Neutrophil (primary cell): ENCODE data around the gene GOLT1A.

ENCODE experiments used
- H3K27ac ChIP-seq: fragments of 200-600 bp; sonication (generic); 2 replicates; pipeline ENCODE4 v1.5.1; 2016; ENCODE audit warnings: mild to moderate bottlenecking, moderate library complexity
- H3K27me3 ChIP-seq: fragments of 200-600 bp; sonication (generic); 2 replicates; pipeline ENCODE4 v1.6.0; 2016; ENCODE audit warnings: mild to moderate bottlenecking
- H3K36me3 ChIP-seq: fragments of 200-600 bp; sonication (generic); 2 replicates; pipeline ENCODE4 v1.5.1; 2017
- H3K4me1 ChIP-seq, 2 experiments: fragments of 200-600 bp in 1 of 2; sonication (generic) in 1 of 2; 1 replicate in 1 of 2; 2 replicates in 1 of 2; pipeline versions ENCODE4 v1.5.1 to v1.6.1; 2013 to 2016; ENCODE audit warnings: low read depth in 1 of 2, low read length in 1 of 2, mild to moderate bottlenecking in 1 of 2, moderate library complexity in 1 of 2; ENCODE audit not compliant: control insufficient read depth in 1 of 2, insufficient read depth in 1 of 2
- H3K4me3 ChIP-seq, 2 experiments: fragments of 200-600 bp in 1 of 2; sonication (generic) in 1 of 2; 1 replicate in 1 of 2; 2 replicates in 1 of 2; pipeline ENCODE4 v1.5.1; 2013 to 2016; ENCODE audit warnings: low read depth in 1 of 2, low read length in 1 of 2, mild to moderate bottlenecking in 1 of 2, moderate library complexity in 1 of 2
- H3K9me3 ChIP-seq: fragments of 200-600 bp; sonication (generic); 2 replicates; pipeline ENCODE4 v1.5.1; 2016
- TF ChIP-seq, protein P1 (sequence below): fragments of 200-600 bp; sonication (generic); IDR thresholded peaks from 2 replicates; pipeline ENCODE4 v1.5.1; 2016; ENCODE audit warnings: antibody characterized with exemption

Gene GOLT1A

DNA sequence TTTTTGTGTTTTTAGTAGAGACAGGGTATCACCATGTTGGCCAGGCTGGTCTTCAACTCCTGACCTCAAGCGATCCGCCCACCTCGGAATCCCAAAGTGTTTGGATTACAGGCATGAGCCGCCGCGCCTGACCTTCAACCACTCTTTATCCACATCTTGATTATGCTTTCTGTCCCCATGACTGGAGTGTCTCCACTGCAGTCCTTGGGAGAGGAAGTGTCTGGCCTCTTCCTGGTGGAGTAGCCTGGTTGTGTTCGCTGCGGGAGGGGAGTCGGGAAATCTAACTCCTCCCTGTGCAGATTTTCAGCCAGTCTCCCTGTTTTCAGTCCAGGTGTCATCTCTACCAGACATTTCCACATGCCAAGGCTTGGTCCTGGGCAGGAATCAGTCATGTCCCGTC lies 27.2 kb downstream of the GOLT1A start:
- H3K27me3 ChIP-seq, result peaks cover 68% of the 10 kb centered on the region
- no peaks in the 10 kb centered on the region for H3K36me3 ChIP-seq
- no peak overlapping the region for H3K27ac ChIP-seq
- H3K9me3 ChIP-seq, result no peaks in the 10 kb centered on the region
- peaks cover 6 to 15% of the 10 kb centered on the region in 2 experiments for H3K4me1 ChIP-seq
- H3K4me3 ChIP-seq, result no peak overlapping the region
- TF ChIP-seq, protein P1, sequence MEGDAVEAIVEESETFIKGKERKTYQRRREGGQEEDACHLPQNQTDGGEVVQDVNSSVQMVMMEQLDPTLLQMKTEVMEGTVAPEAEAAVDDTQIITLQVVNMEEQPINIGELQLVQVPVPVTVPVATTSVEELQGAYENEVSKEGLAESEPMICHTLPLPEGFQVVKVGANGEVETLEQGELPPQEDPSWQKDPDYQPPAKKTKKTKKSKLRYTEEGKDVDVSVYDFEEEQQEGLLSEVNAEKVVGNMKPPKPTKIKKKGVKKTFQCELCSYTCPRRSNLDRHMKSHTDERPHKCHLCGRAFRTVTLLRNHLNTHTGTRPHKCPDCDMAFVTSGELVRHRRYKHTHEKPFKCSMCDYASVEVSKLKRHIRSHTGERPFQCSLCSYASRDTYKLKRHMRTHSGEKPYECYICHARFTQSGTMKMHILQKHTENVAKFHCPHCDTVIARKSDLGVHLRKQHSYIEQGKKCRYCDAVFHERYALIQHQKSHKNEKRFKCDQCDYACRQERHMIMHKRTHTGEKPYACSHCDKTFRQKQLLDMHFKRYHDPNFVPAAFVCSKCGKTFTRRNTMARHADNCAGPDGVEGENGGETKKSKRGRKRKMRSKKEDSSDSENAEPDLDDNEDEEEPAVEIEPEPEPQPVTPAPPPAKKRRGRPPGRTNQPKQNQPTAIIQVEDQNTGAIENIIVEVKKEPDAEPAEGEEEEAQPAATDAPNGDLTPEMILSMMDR, result no peak

- TF ChIP-seq, protein P1, result no peak
- H3K36me3 ChIP-seq, result no peaks in the 10 kb centered on the region
Observed at GRCh38 chr1:204181116-204181515, 32.7 kb downstream of the GOLT1A start.

DNA sequence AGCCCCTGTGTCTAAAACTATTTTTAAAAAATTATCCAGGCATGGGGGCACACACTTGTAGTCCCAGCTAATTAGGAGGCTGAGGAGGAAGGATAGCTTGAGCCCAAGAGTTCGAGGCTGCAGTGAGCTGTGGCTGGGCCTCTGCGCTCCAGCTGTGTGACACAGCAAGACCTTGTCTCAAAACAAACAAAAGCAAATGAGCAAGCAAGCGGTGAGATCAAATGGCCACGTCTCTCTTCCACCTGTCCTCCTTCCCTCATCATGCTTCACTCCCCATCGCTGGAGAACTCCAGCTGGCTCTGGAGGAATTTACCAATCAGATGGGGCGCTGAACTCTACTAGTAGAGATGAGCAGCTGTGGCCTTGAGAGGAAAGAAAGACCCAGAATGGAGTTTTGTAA lies 33.7 kb downstream of the GOLT1A start:
- H3K27me3 ChIP-seq, result peaks cover 54% of the 10 kb centered on the region
- no peaks in the 10 kb centered on the region for H3K36me3 ChIP-seq
- H3K4me1 ChIP-seq, result no peaks in the 10 kb centered on the region
- H3K4me3 ChIP-seq, result no peak overlapping the region
- TF ChIP-seq, protein P1, result no peak
- no peak overlapping the region for H3K27ac ChIP-seq
- no peaks in the 10 kb centered on the region for H3K9me3 ChIP-seq

More at GRCh38 chr1:204181116-204181515, 32.7 kb downstream of the GOLT1A start:
- Histone ChIP-seq H3K27me3 (peaks cover 50% of the 10 kb centered on the region), H3K4me1 (no peaks in the 10 kb centered on the region), H3K4me3 (no peak overlapping the region), H3K27ac (no peak overlapping the region), H3K9me3 (no peaks in the 10 kb centered on the region)

GRCh38 chr1:204178487-204179281 lies 35.1 kb downstream of the GOLT1A start:
- TF ChIP-seq, protein P1, result no peak
- peaks cover 54% of the 10 kb centered on the region for H3K27me3 ChIP-seq
- H3K36me3 ChIP-seq, result no peaks in the 10 kb centered on the region

DNA sequence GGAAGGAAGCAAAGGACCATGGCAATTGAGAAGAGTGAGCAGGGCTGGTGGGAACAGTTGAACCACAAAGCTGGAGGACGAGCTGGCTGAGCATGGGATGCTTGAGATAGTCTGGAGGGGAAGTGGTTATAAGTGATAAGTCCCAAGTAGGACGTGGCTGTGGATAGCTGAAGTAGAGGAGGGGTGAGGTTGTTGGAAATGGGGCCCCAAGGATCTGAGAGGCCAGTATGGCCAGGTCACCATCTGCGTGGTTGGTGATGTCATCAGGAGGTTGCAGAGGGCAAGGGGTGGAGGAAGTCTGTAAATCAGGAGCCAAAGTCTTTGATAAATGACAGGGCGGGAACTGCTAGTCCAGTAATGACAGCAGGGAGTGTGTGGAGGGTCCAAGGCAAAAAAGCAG lies 36.7 kb downstream of the GOLT1A start:
- H3K36me3 ChIP-seq, result no peaks in the 10 kb centered on the region
- peaks cover 48% of the 10 kb centered on the region for H3K27me3 ChIP-seq
- H3K4me1 ChIP-seq, result no peaks in the 10 kb centered on the region
- H3K4me3 ChIP-seq, result no peak overlapping the region
- no peaks in the 10 kb centered on the region for H3K9me3 ChIP-seq
- H3K27ac ChIP-seq, result no peak overlapping the region
- TF ChIP-seq, protein P1, result no peak

More at GRCh38 chr1:204178487-204179281, 35.1 kb downstream of the GOLT1A start:
- Histone ChIP-seq H3K9me3 (no peaks in the 10 kb centered on the region), H3K4me3 (no peak overlapping the region), H3K27ac (no peak overlapping the region), H3K4me1 (no peaks in the 10 kb centered on the region)
